Right lobe of liver (tissue), 6 donors: ENCODE measurements around the gene CEP126. TPM values are rescaled to one million over a fixed set of nuclear protein-coding genes. Genes with fewer than 3 reads are reported as not detected.

Experiments used
- ATAC-seq, 4 donors: fragments of 200-7000 bp; cut with Tn5 transposase; one replicate each; pipeline ENCODE4 v1.9.1; 2020; ENCODE audit warnings: mild to moderate bottlenecking in 4 of 4, moderate library complexity in 4 of 4
- DNase-seq, 3 donors: peaks; one replicate each; pipeline ENCODE4 v3.0.0-alpha.2; 2020
- H3K27ac ChIP-seq, 3 donors: fragments of 200-600 bp; one replicate each; pipeline ENCODE4 v1.8.0; 2022
- H3K27me3 ChIP-seq, 2 donors: fragments of 200-600 bp; one replicate each; pipeline ENCODE4 v1.8.0; 2022
- H3K36me3 ChIP-seq, 4 donors: fragments of 200-600 bp; sonication (generic) in 1 of 4; one replicate each; pipeline versions ENCODE4 v1.5.1 to v1.8.0; 2017 to 2022; ENCODE audit warnings: control low read depth in 1 of 4
- H3K4me1 ChIP-seq, 4 donors: fragments of 200-600 bp; sonication (generic) in 1 of 4; one replicate each; pipeline versions ENCODE4 v1.5.1 to v1.8.0; 2017 to 2022; ENCODE audit warnings: control low read depth in 1 of 4
- H3K4me3 ChIP-seq, 3 donors: fragments of 200-600 bp; one replicate each; pipeline ENCODE4 v1.8.0; 2022
- H3K9me3 ChIP-seq, 4 donors: fragments of 200-600 bp; sonication (generic) in 1 of 4; one replicate each; pipeline versions ENCODE4 v1.5.1 to v1.8.0; 2017 to 2022; ENCODE audit warnings: control low read depth in 1 of 4
- POLR2A ChIP-seq: fragments of 450-650 bp; IDR thresholded peaks from one replicate; pipeline ENCODE4 v1.6.1; 2017; ENCODE audit warnings: antibody characterized with exemption, mild to moderate bottlenecking
- WGBS: methylation state at CpG from one replicate; pipeline ENCODE4 v1.1.6; 2018; ENCODE audit warnings: low coverage, low lambda C conversion rate; ENCODE audit not compliant: insufficient coverage; ENCODE audit errors: missing lambda C conversion rate; 5-methylcytosine and 5-hydroxymethylcytosine counted together
- intact Hi-C, 2 donors: fragments of 100-400 bp; cut with DNase I; formaldehyde crosslinking; loops; one replicate each; pipeline versions ENCODE4 v1.11.2 to v1.14.1; 2022
- total RNA-seq, 6 experiments: library from RNA; depleted of rRNA in 2 of 6; stranded (reverse); fragments of >200 nt in 2 of 6; fragmentation: NEBNext Ultra II Directional in 3 of 6; extraction: Animal tissue kit (Norgen Biotek cat#: 25700) in 3 of 6; gene quantifications; one replicate each; pipeline versions ENCODE4 v1.1.0 to v1.2.4, GENCODE V29; 2016 to 2023
- TF ChIP-seq, protein P1 (sequence below), 4 donors: fragments of 200-600 bp in 3 of 4; fragments of 450-650 bp in 1 of 4; IDR thresholded peaks; one replicate each; pipeline versions ENCODE4 v1.5.1 to v1.8.0; 2016 to 2022; ENCODE audit warnings: antibody characterized with exemption in 4 of 4, mild to moderate bottlenecking in 2 of 4
- donor health status: DM: no; HTN: yes; CAD: no.
- donor health status: DM: no; HTN: no; CAD: no.
- donor health status: DM: no; HTN: no; CAD: no.
- donor health status: DM: no; HTN: yes; CAD: no.
- donor health status: DM: no; HTN: yes; CAD: no.

Gene CEP126
- total RNA-seq, 6 experiments from 2014 or later = 0.04 to 0.49 (median 0.12) TPM

DNA sequence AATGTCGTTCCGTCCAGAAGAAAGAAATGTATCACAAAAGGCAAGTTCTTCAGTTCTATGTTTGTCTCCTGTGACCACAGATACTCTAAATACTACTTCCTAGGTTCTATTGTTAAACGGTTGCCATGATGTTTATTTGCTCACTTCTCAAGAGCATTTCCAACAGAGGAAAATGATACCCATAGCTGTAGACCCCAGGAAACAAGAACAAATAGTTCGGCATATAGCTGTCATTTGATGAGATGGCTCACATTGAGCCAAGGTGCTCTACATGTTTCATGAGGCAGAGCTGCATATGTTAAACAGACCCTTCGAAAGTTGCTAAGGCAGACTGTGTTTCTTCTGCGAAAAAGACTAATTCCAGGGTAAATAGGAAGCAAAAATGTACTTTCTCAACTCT lies 16.9 kb downstream of the CEP126 start:
- 70% methylated on average over 6 of the region's 6 CpGs for WGBS
- intact Hi-C loops = no loop called here

DNA sequence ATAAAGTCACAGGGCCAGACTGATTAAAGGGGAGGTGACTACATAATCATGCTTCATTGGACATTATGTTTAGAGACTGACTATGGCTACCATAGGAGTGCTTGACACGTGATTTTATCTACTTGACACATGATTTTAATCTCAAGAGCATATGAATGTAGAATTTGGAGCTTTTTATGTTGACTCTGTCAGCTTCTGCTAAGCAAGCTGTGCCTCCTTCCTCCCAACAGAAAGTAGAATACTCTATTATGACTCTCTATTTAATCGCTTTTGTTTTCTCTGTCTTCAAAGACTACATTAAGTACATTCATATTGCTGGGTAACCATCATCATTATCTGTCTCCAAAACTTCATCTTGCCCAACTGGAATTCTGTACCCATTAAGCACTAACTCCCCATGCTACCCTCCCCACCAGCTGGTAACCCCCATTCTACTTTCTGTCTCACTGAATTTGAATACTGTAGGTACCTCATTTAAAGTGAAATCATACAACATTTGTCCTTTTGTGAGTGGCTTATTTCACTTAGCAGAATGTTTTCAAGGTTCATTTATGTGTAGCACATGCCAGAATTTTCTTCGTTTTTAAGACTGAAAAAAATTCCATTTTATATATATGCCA lies 26.2 kb downstream of the CEP126 start:
- Histone ChIP-seq H3K9me3 (no peaks in the 10 kb centered on the region), H3K4me1 (no peaks in the 10 kb centered on the region), H3K4me3 (no peak overlapping the region), H3K36me3 (no peaks in the 10 kb centered on the region), H3K27me3 (no peaks in the 10 kb centered on the region), H3K27ac (no peak overlapping the region)
- intact Hi-C loops = no loop called here
- ATAC-seq (no peak), DNase-seq (no peak)
- TF ChIP-seq POLR2A = no peak
- TF ChIP-seq, protein P1, sequence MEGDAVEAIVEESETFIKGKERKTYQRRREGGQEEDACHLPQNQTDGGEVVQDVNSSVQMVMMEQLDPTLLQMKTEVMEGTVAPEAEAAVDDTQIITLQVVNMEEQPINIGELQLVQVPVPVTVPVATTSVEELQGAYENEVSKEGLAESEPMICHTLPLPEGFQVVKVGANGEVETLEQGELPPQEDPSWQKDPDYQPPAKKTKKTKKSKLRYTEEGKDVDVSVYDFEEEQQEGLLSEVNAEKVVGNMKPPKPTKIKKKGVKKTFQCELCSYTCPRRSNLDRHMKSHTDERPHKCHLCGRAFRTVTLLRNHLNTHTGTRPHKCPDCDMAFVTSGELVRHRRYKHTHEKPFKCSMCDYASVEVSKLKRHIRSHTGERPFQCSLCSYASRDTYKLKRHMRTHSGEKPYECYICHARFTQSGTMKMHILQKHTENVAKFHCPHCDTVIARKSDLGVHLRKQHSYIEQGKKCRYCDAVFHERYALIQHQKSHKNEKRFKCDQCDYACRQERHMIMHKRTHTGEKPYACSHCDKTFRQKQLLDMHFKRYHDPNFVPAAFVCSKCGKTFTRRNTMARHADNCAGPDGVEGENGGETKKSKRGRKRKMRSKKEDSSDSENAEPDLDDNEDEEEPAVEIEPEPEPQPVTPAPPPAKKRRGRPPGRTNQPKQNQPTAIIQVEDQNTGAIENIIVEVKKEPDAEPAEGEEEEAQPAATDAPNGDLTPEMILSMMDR (IDR thresholded peaks at IDR 0.05) = no peak
- WGBS = 60% methylated on average over 3 of the region's 3 CpGs

More for the DNA sequence above, 16.9 kb downstream of the CEP126 start:
- DNase-seq (no peak), ATAC-seq (no peak)
- Histone ChIP-seq H3K9me3 (no peaks in the 10 kb centered on the region), H3K36me3 (no peaks in the 10 kb centered on the region), H3K27ac (no peak overlapping the region), H3K4me1 (no peaks in the 10 kb centered on the region), H3K27me3 (no peaks in the 10 kb centered on the region), H3K4me3 (no peak overlapping the region)
- no peak for TF ChIP-seq POLR2A
- TF ChIP-seq, protein P1 (IDR thresholded peaks at IDR 0.05) = no peak

DNA sequence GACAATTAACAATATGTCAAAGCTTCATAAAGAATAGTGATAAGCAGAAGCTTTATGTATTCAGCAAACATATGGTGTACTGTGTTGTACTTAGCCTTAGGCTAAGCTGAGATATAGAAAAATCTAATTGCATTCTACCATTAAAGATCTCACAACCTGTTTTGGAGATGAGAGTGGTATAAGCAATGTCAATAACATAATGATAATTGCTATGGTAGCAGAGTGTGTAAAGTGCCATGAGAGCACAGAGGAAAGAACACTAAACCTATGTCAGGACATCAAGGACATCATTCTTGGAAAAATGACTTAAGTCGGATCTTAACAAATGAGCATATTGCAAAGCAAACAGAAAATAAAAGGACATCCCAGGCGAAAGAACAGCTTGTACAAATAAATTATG lies 30.1 kb downstream of the CEP126 start:
- no peak overlapping the region for H3K27ac ChIP-seq
- TF ChIP-seq POLR2A = no peak
- TF ChIP-seq, protein P1 (IDR thresholded peaks at IDR 0.05) = no peak
- ATAC-seq (no peak), DNase-seq (no peak)
- WGBS = 41% methylated on average over 2 of the region's 2 CpGs
- no peaks in the 10 kb centered on the region for H3K9me3 ChIP-seq
- no peak overlapping the region for H3K4me3 ChIP-seq
- H3K27me3 ChIP-seq = no peaks in the 10 kb centered on the region
- no peaks in the 10 kb centered on the region for H3K36me3 ChIP-seq
- intact Hi-C loops = no loop called here
- no peaks in the 10 kb centered on the region for H3K4me1 ChIP-seq

DNA sequence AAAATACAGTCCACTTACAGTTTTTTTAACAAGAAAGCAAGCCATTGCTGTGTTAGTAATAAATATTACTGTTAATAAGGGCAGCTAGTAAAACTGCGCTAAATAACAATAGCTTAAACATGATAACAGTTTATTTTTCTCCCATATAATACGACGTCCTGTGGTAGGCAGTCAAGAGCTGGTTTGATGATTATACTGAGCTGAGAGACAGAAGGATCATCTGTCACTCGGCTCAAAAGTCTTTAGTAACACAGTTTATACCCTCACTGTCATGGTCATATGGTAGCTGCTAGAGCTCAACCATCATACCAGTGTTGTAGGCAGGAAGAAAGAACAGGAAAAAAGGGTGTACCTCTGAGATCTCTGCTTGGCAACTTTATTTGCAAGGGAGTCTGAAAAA lies 30.6 kb downstream of the CEP126 start:
- Histone ChIP-seq H3K4me1 (no peaks in the 10 kb centered on the region), H3K4me3 (no peak overlapping the region), H3K27me3 (no peaks in the 10 kb centered on the region), H3K36me3 (no peaks in the 10 kb centered on the region), H3K9me3 (no peaks in the 10 kb centered on the region), H3K27ac (no peak overlapping the region)
- intact Hi-C loops = no loop called here
- ATAC-seq = no peak
- 61% methylated on average over 4 of the region's 4 CpGs for WGBS
- DNase-seq = no peak
- no peak for TF ChIP-seq POLR2A
- TF ChIP-seq, protein P1 (IDR thresholded peaks at IDR 0.05) = no peak
